ENCODE measurements around the gene OTUD7B. TPM values are rescaled to one million over a fixed set of nuclear protein-coding genes. Genes with fewer than 3 reads are reported as not detected.
A peak's percentile ranks its signal among the peaks of the same experiment; 100 is the strongest.

Gene OTUD7B
- total and polyA plus RNA-seq, 9 of the 15 experiments (the other 6 are each of a cell fraction or from before 2014, with no cell fraction given) = 0.96 to 18.8 (median 7.4) TPM

DNA sequence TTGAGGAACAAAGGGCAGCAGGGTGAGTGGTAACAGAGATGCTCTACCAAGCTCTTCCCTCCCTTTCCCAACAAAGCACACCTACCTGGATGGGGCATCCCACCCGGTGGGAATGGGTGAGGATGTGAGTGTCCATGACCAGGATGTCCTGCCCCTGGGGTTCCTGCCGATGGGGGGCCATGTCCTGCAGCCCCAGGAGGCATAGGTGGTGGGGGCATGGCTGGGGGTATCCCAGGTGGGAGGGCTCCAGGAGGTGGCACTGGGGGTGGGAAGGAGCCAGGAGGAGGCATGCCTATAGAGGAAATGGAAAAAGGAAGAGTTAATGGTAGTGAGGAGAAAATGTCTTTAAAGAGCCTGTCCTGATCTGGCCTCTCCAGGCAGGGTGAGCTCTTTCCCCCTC, 84.8 kb downstream of the OTUD7B start:
- Histone ChIP-seq H2AFZ (ENCODE audit: low read depth, low read length) (no peak overlapping the region), H3K79me2 (ENCODE audit: control insufficient read depth, insufficient read depth, low read length) (peaks cover 36% of the 10 kb centered on the region), H3K9ac (ENCODE audit: insufficient read depth in 1 of 2, low read depth in 2 of 2, low read length in 2 of 2) (peak overlapping the region in 1 of 2 experiments; percentile 84; a peak in 1 of 4 replicates), H3K27ac (ENCODE audit: extremely low read depth, low read depth, low read length) (no peak overlapping the region), H3K9me1 (ENCODE audit: control insufficient read depth, insufficient read depth, low read length) (no peaks in the 10 kb centered on the region), H3K9me3 (replicated peaks; ENCODE audit: control insufficient read depth, insufficient read depth, low read depth, low read length) (no peaks in the 10 kb centered on the region), H3K4me1 (replicated peaks in 1 of 2; ENCODE audit: control insufficient read depth in 2 of 2, insufficient read depth in 2 of 2, low read length in 2 of 2) (peaks cover 22 to 23% of the 10 kb centered on the region in 2 experiments), H3K4me3 (no peak overlapping the region), H4K20me1 (replicated peaks; ENCODE audit: control insufficient read depth, insufficient read depth, low read length) (0 out of 2 replicates have a peak, but pooled peaks cover 3% of the 10 kb centered on the region), H3K4me2 (ENCODE audit: insufficient read depth, low read length) (no peak overlapping the region), H3K27me3 (ENCODE audit: control insufficient read depth in 2 of 2, insufficient read depth in 2 of 2, low read length in 2 of 2) (no peaks in the 10 kb centered on the region), H3K36me3 (ENCODE audit: control insufficient read depth, insufficient read depth, low read length) (peaks cover 50% of the 10 kb centered on the region)
- no TSS peak for BruUV-seq (replicated peaks)
- no peak for DNase-seq (ENCODE audit: extremely low read depth in 1 of 4, low spot score in 3 of 4)
- in situ Hi-C loops (cut with MboI) (no loop called here), intact Hi-C loops (cut with micrococcal nuclease) (no loop called here)
- CTCF ChIA-PET (ENCODE audit: low intra/inter-chr PET ratio) = no interaction called here
- ATAC-seq = no peak
- 94% methylated on average over 2 of the region's 2 CpGs for WGBS (ENCODE audit: insufficient coverage, low coverage, missing lambda C conversion rate)
- TF ChIP-seq, protein P1, sequence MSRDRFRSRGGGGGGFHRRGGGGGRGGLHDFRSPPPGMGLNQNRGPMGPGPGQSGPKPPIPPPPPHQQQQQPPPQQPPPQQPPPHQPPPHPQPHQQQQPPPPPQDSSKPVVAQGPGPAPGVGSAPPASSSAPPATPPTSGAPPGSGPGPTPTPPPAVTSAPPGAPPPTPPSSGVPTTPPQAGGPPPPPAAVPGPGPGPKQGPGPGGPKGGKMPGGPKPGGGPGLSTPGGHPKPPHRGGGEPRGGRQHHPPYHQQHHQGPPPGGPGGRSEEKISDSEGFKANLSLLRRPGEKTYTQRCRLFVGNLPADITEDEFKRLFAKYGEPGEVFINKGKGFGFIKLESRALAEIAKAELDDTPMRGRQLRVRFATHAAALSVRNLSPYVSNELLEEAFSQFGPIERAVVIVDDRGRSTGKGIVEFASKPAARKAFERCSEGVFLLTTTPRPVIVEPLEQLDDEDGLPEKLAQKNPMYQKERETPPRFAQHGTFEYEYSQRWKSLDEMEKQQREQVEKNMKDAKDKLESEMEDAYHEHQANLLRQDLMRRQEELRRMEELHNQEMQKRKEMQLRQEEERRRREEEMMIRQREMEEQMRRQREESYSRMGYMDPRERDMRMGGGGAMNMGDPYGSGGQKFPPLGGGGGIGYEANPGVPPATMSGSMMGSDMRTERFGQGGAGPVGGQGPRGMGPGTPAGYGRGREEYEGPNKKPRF (IDR thresholded peaks at IDR 0.05; ENCODE audit: low read depth, low read length) = no peak
- TF ChIP-seq RBFOX2 (IDR thresholded peaks at IDR 0.05; ENCODE audit: low read depth, low read length) = peak; percentile 34; the same call in 1 of the 2 replicates
- POLR2A ChIA-PET = interaction anchor here (0.6 to 1.1 kb wide), 2 partner anchors 10 to 337 kb away, joined by 3 to 5 read pairs; no protein-coding TSS in a partner anchor
- FAIRE-seq = no peak

DNA sequence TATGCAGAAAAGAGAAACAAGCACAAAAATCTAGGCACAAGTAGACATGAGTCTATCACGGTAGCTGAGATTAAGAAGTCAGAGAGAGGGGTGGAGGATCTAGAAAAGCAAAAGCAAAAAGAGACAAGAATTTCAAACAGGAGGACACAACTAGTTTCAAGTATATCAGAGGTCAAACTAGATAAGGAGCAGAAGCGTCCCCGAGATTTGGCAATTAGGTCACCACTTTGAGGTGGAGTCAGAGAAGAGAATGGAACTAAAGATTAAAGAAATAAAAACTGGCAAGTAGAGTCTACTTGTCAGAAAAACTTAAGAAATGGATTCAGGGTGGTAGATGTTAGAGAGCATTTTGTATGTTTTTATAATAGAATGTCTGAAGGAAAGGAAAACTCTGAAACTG, 85.2 kb downstream of the OTUD7B start:
- H3K79me2 ChIP-seq (ENCODE audit: control insufficient read depth, insufficient read depth, low read length) = peaks cover 36% of the 10 kb centered on the region
- no peaks in the 10 kb centered on the region for H3K9me3 ChIP-seq (replicated peaks; ENCODE audit: control insufficient read depth, insufficient read depth, low read depth, low read length)
- no peak overlapping the region for H2AFZ ChIP-seq (ENCODE audit: low read depth, low read length)
- H3K9ac ChIP-seq (ENCODE audit: insufficient read depth in 1 of 2, low read depth in 2 of 2, low read length in 2 of 2) = no peak overlapping the region
- DNase-seq (ENCODE audit: extremely low read depth in 1 of 4, low spot score in 3 of 4) (no peak), FAIRE-seq (no peak), ATAC-seq (no peak)
- BruUV-seq (replicated peaks) = no TSS peak
- H3K27me3 ChIP-seq (ENCODE audit: control insufficient read depth in 2 of 2, insufficient read depth in 2 of 2, low read length in 2 of 2) = no peaks in the 10 kb centered on the region
- no peak overlapping the region for H3K4me2 ChIP-seq (ENCODE audit: insufficient read depth, low read length)
- peaks cover 50% of the 10 kb centered on the region for H3K36me3 ChIP-seq (ENCODE audit: control insufficient read depth, insufficient read depth, low read length)
- H4K20me1 ChIP-seq (replicated peaks; ENCODE audit: control insufficient read depth, insufficient read depth, low read length) = 0 out of 2 replicates have a peak, but pooled peaks cover 3% of the 10 kb centered on the region
- WGBS (ENCODE audit: insufficient coverage, low coverage, missing lambda C conversion rate) = 34% methylated on average over 3 of the region's 3 CpGs
- in situ Hi-C loops (cut with MboI) = no loop called here
- no peak overlapping the region for H3K27ac ChIP-seq (ENCODE audit: extremely low read depth, low read depth, low read length)
- intact Hi-C loops (cut with micrococcal nuclease) = no loop called here
- ChIA-PET CTCF (ENCODE audit: low intra/inter-chr PET ratio) (no interaction called here), POLR2A (interaction anchor here (0.6 to 1.1 kb wide), 2 partner anchors 9 to 338 kb away, joined by 3 to 5 read pairs; no protein-coding TSS in a partner anchor)
- no peak overlapping the region for H3K4me3 ChIP-seq
- no peaks in the 10 kb centered on the region for H3K9me1 ChIP-seq (ENCODE audit: control insufficient read depth, insufficient read depth, low read length)
- peaks cover 22 to 23% of the 10 kb centered on the region in 2 experiments for H3K4me1 ChIP-seq (replicated peaks in 1 of 2; ENCODE audit: control insufficient read depth in 2 of 2, insufficient read depth in 2 of 2, low read length in 2 of 2)
- TF ChIP-seq ZNF696 (CRISPR knock-in tag; conservative IDR thresholded peaks at IDR 0.05) (no peak), NCOA4 (IDR thresholded peaks at IDR 0.05; ENCODE audit: partially characterized antibody) (no peak), CEBPB (tag; IDR thresholded peaks at IDR 0.05) (no peak), IRF2 (CRISPR knock-in tag; IDR thresholded peaks at IDR 0.05) (no peak), HEY1 (CRISPR knock-in tag; IDR thresholded peaks at IDR 0.05; ENCODE audit: borderline replicate concordance) (no peak), PML (IDR thresholded peaks at IDR 0.05; ENCODE audit: low read length) (no peak)
- TF ChIP-seq, protein P2, sequence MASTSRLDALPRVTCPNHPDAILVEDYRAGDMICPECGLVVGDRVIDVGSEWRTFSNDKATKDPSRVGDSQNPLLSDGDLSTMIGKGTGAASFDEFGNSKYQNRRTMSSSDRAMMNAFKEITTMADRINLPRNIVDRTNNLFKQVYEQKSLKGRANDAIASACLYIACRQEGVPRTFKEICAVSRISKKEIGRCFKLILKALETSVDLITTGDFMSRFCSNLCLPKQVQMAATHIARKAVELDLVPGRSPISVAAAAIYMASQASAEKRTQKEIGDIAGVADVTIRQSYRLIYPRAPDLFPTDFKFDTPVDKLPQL (IDR thresholded peaks at IDR 0.05; ENCODE audit: extremely low read depth, insufficient read length) = no peak
- TF ChIP-seq, protein P3, sequence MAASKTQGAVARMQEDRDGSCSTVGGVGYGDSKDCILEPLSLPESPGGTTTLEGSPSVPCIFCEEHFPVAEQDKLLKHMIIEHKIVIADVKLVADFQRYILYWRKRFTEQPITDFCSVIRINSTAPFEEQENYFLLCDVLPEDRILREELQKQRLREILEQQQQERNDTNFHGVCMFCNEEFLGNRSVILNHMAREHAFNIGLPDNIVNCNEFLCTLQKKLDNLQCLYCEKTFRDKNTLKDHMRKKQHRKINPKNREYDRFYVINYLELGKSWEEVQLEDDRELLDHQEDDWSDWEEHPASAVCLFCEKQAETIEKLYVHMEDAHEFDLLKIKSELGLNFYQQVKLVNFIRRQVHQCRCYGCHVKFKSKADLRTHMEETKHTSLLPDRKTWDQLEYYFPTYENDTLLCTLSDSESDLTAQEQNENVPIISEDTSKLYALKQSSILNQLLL (CRISPR knock-in tag; IDR thresholded peaks at IDR 0.05; ENCODE audit: borderline replicate concordance) = no peak

Data from K562 (cell line).